ENCODE data around the gene GCN1.

GRCh38 chr12:120077260-120077659 is 117.3 kb downstream of the GCN1 start:
- no peak for TF ChIP-seq CTCF (conservative IDR thresholded peaks at IDR 0.05; ENCODE audit: low read length)
- no peak for TF ChIP-seq EZH2phosphoT487 (IDR thresholded peaks at IDR 0.05; ENCODE audit: borderline replicate concordance)

Measured in Loucy (cell line).